ENCODE measurements around the gene CDC16.

CDC16 gene

GRCh38 chr13:114309086-114309485 lies 74.4 kb downstream of the CDC16 start:
- H3K4me3 ChIP-seq (ENCODE audit: low read depth, low read length) = no peak overlapping the region
- in situ Hi-C loops (cut with HindIII; ENCODE audit: low sequenced_read_pairs) = no loop called here
- no peak for DNase-seq (ENCODE audit: low read depth)
- TF ChIP-seq, protein P1, sequence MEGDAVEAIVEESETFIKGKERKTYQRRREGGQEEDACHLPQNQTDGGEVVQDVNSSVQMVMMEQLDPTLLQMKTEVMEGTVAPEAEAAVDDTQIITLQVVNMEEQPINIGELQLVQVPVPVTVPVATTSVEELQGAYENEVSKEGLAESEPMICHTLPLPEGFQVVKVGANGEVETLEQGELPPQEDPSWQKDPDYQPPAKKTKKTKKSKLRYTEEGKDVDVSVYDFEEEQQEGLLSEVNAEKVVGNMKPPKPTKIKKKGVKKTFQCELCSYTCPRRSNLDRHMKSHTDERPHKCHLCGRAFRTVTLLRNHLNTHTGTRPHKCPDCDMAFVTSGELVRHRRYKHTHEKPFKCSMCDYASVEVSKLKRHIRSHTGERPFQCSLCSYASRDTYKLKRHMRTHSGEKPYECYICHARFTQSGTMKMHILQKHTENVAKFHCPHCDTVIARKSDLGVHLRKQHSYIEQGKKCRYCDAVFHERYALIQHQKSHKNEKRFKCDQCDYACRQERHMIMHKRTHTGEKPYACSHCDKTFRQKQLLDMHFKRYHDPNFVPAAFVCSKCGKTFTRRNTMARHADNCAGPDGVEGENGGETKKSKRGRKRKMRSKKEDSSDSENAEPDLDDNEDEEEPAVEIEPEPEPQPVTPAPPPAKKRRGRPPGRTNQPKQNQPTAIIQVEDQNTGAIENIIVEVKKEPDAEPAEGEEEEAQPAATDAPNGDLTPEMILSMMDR (IDR thresholded peaks at IDR 0.05; ENCODE audit: low read depth, low read length, missing control alignments) = no peak

- no peak overlapping the region for H3K4me3 ChIP-seq (ENCODE audit: low read depth, low read length)
- TF ChIP-seq, protein P1 (IDR thresholded peaks at IDR 0.05; ENCODE audit: low read depth, low read length, missing control alignments) = no peak
- in situ Hi-C loops (cut with HindIII; ENCODE audit: low sequenced_read_pairs) = no loop called here
- DNase-seq (ENCODE audit: low read depth) = no peak
Measured at GRCh38 chr13:114309806-114310410, 75.2 kb downstream of the CDC16 start.

DNA sequence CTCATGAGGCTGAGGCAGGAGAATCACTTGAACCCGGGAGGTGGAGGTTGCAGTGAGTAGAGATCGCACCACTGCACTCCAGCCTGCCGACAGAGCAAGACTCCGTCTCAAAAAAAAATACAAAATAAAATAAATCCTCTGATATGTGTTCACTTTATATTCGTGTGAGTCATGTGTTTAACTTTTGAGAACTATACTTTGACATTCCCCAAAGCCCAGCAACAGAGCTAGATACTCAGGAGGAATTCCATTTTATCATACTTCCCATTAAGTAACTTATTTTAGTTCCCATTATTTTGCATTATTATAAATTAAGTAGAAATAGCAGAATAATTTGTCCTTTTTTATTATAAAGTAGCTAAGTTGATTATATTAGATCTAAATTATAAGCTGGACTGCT lies 76.3 kb downstream of the CDC16 start:
- in situ Hi-C loops (cut with HindIII; ENCODE audit: low sequenced_read_pairs) = no loop called here
- TF ChIP-seq, protein P1 (IDR thresholded peaks at IDR 0.05; ENCODE audit: low read depth, low read length, missing control alignments) = no peak
- DNase-seq (ENCODE audit: low read depth) = no peak
- no peak overlapping the region for H3K4me3 ChIP-seq (ENCODE audit: low read depth, low read length)

GRCh38 chr13:114311387-114311786 lies 76.7 kb downstream of the CDC16 start:
- TF ChIP-seq, protein P1 (IDR thresholded peaks at IDR 0.05; ENCODE audit: low read depth, low read length, missing control alignments) = no peak
- in situ Hi-C loops (cut with HindIII; ENCODE audit: low sequenced_read_pairs) = no loop called here

GRCh38 chr13:114311908-114312307 lies 77.2 kb downstream of the CDC16 start:
- no peak for DNase-seq (ENCODE audit: low read depth)
- TF ChIP-seq, protein P1 (IDR thresholded peaks at IDR 0.05; ENCODE audit: low read depth, low read length, missing control alignments) = no peak
- no peak overlapping the region for H3K4me3 ChIP-seq (ENCODE audit: low read depth, low read length)
- in situ Hi-C loops (cut with HindIII; ENCODE audit: low sequenced_read_pairs) = no loop called here

More at GRCh38 chr13:114311387-114311786, 76.7 kb downstream of the CDC16 start:
- DNase-seq (ENCODE audit: low read depth) = no peak
- no peak overlapping the region for H3K4me3 ChIP-seq (ENCODE audit: low read depth, low read length)

GRCh38 chr13:114313061-114313860 lies 78.6 kb downstream of the CDC16 start:
- in situ Hi-C loops (cut with HindIII; ENCODE audit: low sequenced_read_pairs) = no loop called here
- TF ChIP-seq, protein P1 (IDR thresholded peaks at IDR 0.05; ENCODE audit: low read depth, low read length, missing control alignments) = no peak
- no peak for DNase-seq (ENCODE audit: low read depth)
- H3K4me3 ChIP-seq (ENCODE audit: low read depth, low read length) = peak overlapping the region; percentile 65

All from astrocyte of the cerebellum (primary cell).